Dendritic cell treated with granulocyte-macrophage colony-stimulating factor and Interleukin-4, amounts not matched to agents 40 ng/mL and 50 ng/mL, for 4 days (primary cell): ENCODE measurements around the gene FLYWCH2.
A peak's percentile ranks its signal among the peaks of the same experiment; 100 is the strongest.

Experiments
- H3K27ac Mint-ChIP-seq: one replicate; pipeline ENCODE4 v1.8.0; 2022; ENCODE audit warnings: mild to moderate bottlenecking, mixed read lengths
- H3K27me3 Mint-ChIP-seq: one replicate; pipeline ENCODE4 v1.8.0; 2022; ENCODE audit warnings: mild to moderate bottlenecking, mixed read lengths
- H3K36me3 Mint-ChIP-seq: one replicate; pipeline ENCODE4 v1.8.0; 2022; ENCODE audit warnings: low read depth, mixed read lengths
- H3K4me1 Mint-ChIP-seq: one replicate; pipeline ENCODE4 v1.8.0; 2022; ENCODE audit warnings: low read depth, mixed read lengths
- H3K4me3 Mint-ChIP-seq: one replicate; pipeline ENCODE4 v1.8.0; 2022; ENCODE audit warnings: mild to moderate bottlenecking, moderate library complexity, mixed read lengths
- H3K9me3 Mint-ChIP-seq: one replicate; pipeline ENCODE4 v1.8.0; 2022; ENCODE audit warnings: mixed read lengths
- intact Hi-C: fragments of 100-400 bp; cut with micrococcal nuclease; formaldehyde crosslinking; loops from one replicate; pipeline ENCODE4 v1.15.0; 2022

The FLYWCH2 gene

GRCh38 chr16:2859686-2860265 lies 23.2 kb upstream of the FLYWCH2 start:
- Mint-ChIP-seq H3K4me1 (peaks cover 41% of the 10 kb centered on the region), H3K36me3 (no peaks in the 10 kb centered on the region), H3K27me3 (peaks cover 43% of the 10 kb centered on the region), H3K27ac (no peak overlapping the region), H3K9me3 (peaks cover 14% of the 10 kb centered on the region), H3K4me3 (no peak overlapping the region)
- intact Hi-C loops = no loop called here

GRCh38 chr16:2860826-2861567 lies 22.0 kb upstream of the FLYWCH2 start:
- H3K4me3 Mint-ChIP-seq = no peak overlapping the region
- intact Hi-C loops = no loop called here
- H3K4me1 Mint-ChIP-seq = peaks cover 34% of the 10 kb centered on the region
- H3K9me3 Mint-ChIP-seq = peaks cover 12% of the 10 kb centered on the region
- no peaks in the 10 kb centered on the region for H3K36me3 Mint-ChIP-seq
- peaks cover 44% of the 10 kb centered on the region for H3K27me3 Mint-ChIP-seq
- no peak overlapping the region for H3K27ac Mint-ChIP-seq

- H3K27ac Mint-ChIP-seq = no peak overlapping the region
- no peak overlapping the region for H3K4me3 Mint-ChIP-seq
- H3K4me1 Mint-ChIP-seq = peaks cover 2% of the 10 kb centered on the region
- intact Hi-C loops = no loop called here
- H3K27me3 Mint-ChIP-seq = peaks cover 6% of the 10 kb centered on the region
- peaks cover 7% of the 10 kb centered on the region for H3K9me3 Mint-ChIP-seq
- H3K36me3 Mint-ChIP-seq = no peaks in the 10 kb centered on the region
Measured at GRCh38 chr16:2865651-2866050, 17.4 kb upstream of the FLYWCH2 start.

- intact Hi-C loops = no loop called here
- H3K27ac Mint-ChIP-seq = no peak overlapping the region
Measured at GRCh38 chr16:2866431-2866830, 16.6 kb upstream of the FLYWCH2 start.

GRCh38 chr16:2867661-2867986 lies 15.4 kb upstream of the FLYWCH2 start:
- Mint-ChIP-seq H3K27me3 (peaks cover 2% of the 10 kb centered on the region), H3K36me3 (no peaks in the 10 kb centered on the region), H3K9me3 (no peaks in the 10 kb centered on the region), H3K4me3 (peak overlapping the region; percentile 95), H3K27ac (peak overlapping the region; percentile 92), H3K4me1 (no peaks in the 10 kb centered on the region)
- intact Hi-C loops = no loop called here

More at GRCh38 chr16:2866431-2866830, 16.6 kb upstream of the FLYWCH2 start:
- no peak overlapping the region for H3K4me3 Mint-ChIP-seq
- no peaks in the 10 kb centered on the region for H3K4me1 Mint-ChIP-seq
- H3K9me3 Mint-ChIP-seq = peaks cover under 1% of the 10 kb centered on the region
- peaks cover 2% of the 10 kb centered on the region for H3K27me3 Mint-ChIP-seq
- H3K36me3 Mint-ChIP-seq = no peaks in the 10 kb centered on the region

- Mint-ChIP-seq H3K27me3 (peaks cover 2% of the 10 kb centered on the region), H3K27ac (peak overlapping the region; percentile 92), H3K4me1 (no peaks in the 10 kb centered on the region), H3K36me3 (no peaks in the 10 kb centered on the region), H3K9me3 (no peaks in the 10 kb centered on the region), H3K4me3 (peak overlapping the region; percentile 95)
- intact Hi-C loops = loop anchor here (1.0 kb wide), 1 partner anchor 29 kb away; no protein-coding TSS in a partner anchor
Measured at GRCh38 chr16:2867987-2868789, 14.8 kb upstream of the FLYWCH2 start.

GRCh38 chr16:2871926-2872325 lies 11.1 kb upstream of the FLYWCH2 start:
- intact Hi-C loops = no loop called here

GRCh38 chr16:2874032-2874911 lies 8.7 kb upstream of the FLYWCH2 start:
- H3K9me3 Mint-ChIP-seq = no peaks in the 10 kb centered on the region
- no peaks in the 10 kb centered on the region for H3K4me1 Mint-ChIP-seq
- no peak overlapping the region for H3K27ac Mint-ChIP-seq
- no peaks in the 10 kb centered on the region for H3K36me3 Mint-ChIP-seq
- peaks cover 7% of the 10 kb centered on the region for H3K27me3 Mint-ChIP-seq
- intact Hi-C loops = no loop called here
- no peak overlapping the region for H3K4me3 Mint-ChIP-seq

More at GRCh38 chr16:2871926-2872325, 11.1 kb upstream of the FLYWCH2 start:
- Mint-ChIP-seq H3K36me3 (no peaks in the 10 kb centered on the region), H3K27ac (no peak overlapping the region), H3K4me1 (no peaks in the 10 kb centered on the region), H3K4me3 (no peak overlapping the region), H3K27me3 (peaks cover 5% of the 10 kb centered on the region), H3K9me3 (no peaks in the 10 kb centered on the region)

GRCh38 chr16:2874912-2875362 lies 8.1 kb upstream of the FLYWCH2 start:
- Mint-ChIP-seq H3K9me3 (peaks cover 5% of the 10 kb centered on the region), H3K27me3 (peaks cover 10% of the 10 kb centered on the region), H3K36me3 (no peaks in the 10 kb centered on the region), H3K4me3 (no peak overlapping the region), H3K4me1 (no peaks in the 10 kb centered on the region), H3K27ac (no peak overlapping the region)
- intact Hi-C loops = loop anchor here (1.0 kb wide), 1 partner anchor 44 kb away; no protein-coding TSS in a partner anchor

- Mint-ChIP-seq H3K9me3 (peaks cover 7% of the 10 kb centered on the region), H3K27ac (no peak overlapping the region), H3K4me1 (peaks cover 15% of the 10 kb centered on the region), H3K36me3 (peaks cover 5% of the 10 kb centered on the region), H3K27me3 (peaks cover 14% of the 10 kb centered on the region), H3K4me3 (no peak overlapping the region)
- intact Hi-C loops = no loop called here
Measured at GRCh38 chr16:2879854-2880508, 3.0 kb upstream of the FLYWCH2 start.

GRCh38 chr16:2881783-2882649 lies 999 bp upstream of the FLYWCH2 start:
- Mint-ChIP-seq H3K36me3 (peaks cover 5% of the 10 kb centered on the region), H3K27me3 (peaks cover 8% of the 10 kb centered on the region), H3K4me3 (peak overlapping the region; percentile 83), H3K9me3 (peaks cover 7% of the 10 kb centered on the region), H3K4me1 (peaks cover 15% of the 10 kb centered on the region), H3K27ac (peak overlapping the region; percentile 94)
- intact Hi-C loops = loop anchor here (2.0 kb wide), 1 partner anchor 23 kb away; no protein-coding TSS in a partner anchor

GRCh38 chr16:2883458-2883908 lies 468 bp downstream of the FLYWCH2 start:
- H3K27me3 Mint-ChIP-seq = peaks cover 8% of the 10 kb centered on the region
- peaks cover 7% of the 10 kb centered on the region for H3K9me3 Mint-ChIP-seq
- peak overlapping the region; percentile 94 for H3K27ac Mint-ChIP-seq
- peaks cover 15% of the 10 kb centered on the region for H3K4me1 Mint-ChIP-seq
- H3K36me3 Mint-ChIP-seq = peaks cover 5% of the 10 kb centered on the region
- peak overlapping the region; percentile 83 for H3K4me3 Mint-ChIP-seq
- intact Hi-C loops = loop anchor here (2.0 kb wide), 1 partner anchor 21 kb away; no protein-coding TSS in a partner anchor
